HCT116 (cell line): ENCODE results near the gene CCP110. TPM values are rescaled to one million over a fixed set of nuclear protein-coding genes. Genes with fewer than 3 reads are reported as not detected.

Source experiments
- ATAC-seq: fragments of 200-7000 bp; cut with Tn5 transposase; 2 replicates; pipeline ENCODE4 v1.9.1; 2020; ENCODE audit warnings: mild to moderate bottlenecking, moderate library complexity
- BruUV-seq: library from RNA; stranded (reverse); fragments of 400-500 nt; replicated peaks from 2 replicates; lab custom pipeline; 2021; lab: Mats Ljungman, UMichigan
- CTCF ChIA-PET: fragments of 300-600 bp; sonication (Branson Sonifier 250); formaldehyde crosslinking; loops from one replicate; lab custom pipeline; 2021; ENCODE audit warnings: antibody characterized with exemption; lab: Charles Lee
- POLR2A ChIA-PET: fragments of 300-600, 350-600 bp; sonication (Branson Sonifier 250); formaldehyde crosslinking; loops from one replicate; lab custom pipeline; 2021; ENCODE audit warnings: antibody characterized with exemption; lab: Charles Lee
- RAD21 ChIA-PET, 2 experiments: fragments of 300-600 bp; sonication (Branson Sonifier 250); formaldehyde crosslinking; loops; one replicate each; lab custom pipeline; 2023; ENCODE audit warnings: low total read pairs in 2 of 2; ENCODE audit not compliant: uncharacterized antibody in 2 of 2, unreplicated experiment in 2 of 2, low non-redundant PET in 1 of 2; lab: Charles Lee
- DNase-seq: peaks from one replicate; pipeline ENCODE4 v3.0.0-alpha.2; 2010; ENCODE audit warnings: low read depth, low spot score
- H2AFZ ChIP-seq: fragments of 200-600 bp; shearing (Covaris generic), sonication (generic); 2 replicates; pipeline ENCODE4 v1.6.1; 2017; ENCODE audit warnings: low read depth, mixed run types, mixed read lengths, antibody characterized with exemption, low read length; ENCODE audit not compliant: poor library complexity, severe bottlenecking
- H3K27ac ChIP-seq: 2 replicates; pipeline ENCODE4 v1.5.1; 2012; ENCODE audit warnings: low read depth, low read length
- H3K27me3 ChIP-seq: fragments of 200-600 bp; sonication (generic); 2 replicates; pipeline ENCODE4 v1.6.1; 2016; ENCODE audit warnings: mixed run types, low read length, mixed read lengths; ENCODE audit not compliant: insufficient read depth
- H3K36me3 ChIP-seq, 2 experiments: fragments of 200-500 bp in 1 of 2; fragments of 200-600 bp in 1 of 2; sonication (Bioruptor generic) in 1 of 2; sonication (generic) in 1 of 2; 2 replicates each; pipeline versions ENCODE4 v1.5.1 to v1.6.1; 2014 to 2016; ENCODE audit warnings: low read length in 2 of 2, inconsistent platforms in 1 of 2, mixed read lengths in 1 of 2, mixed run types in 1 of 2; ENCODE audit not compliant: insufficient read depth in 2 of 2, control insufficient read depth in 1 of 2
- H3K4me1 ChIP-seq, 2 experiments: fragments of 200-600 bp in 1 of 2; sonication (generic) in 1 of 2; 2 replicates each; pipeline versions ENCODE4 v1.5.1 to v1.6.1; 2012 to 2017; ENCODE audit warnings: low read length in 2 of 2, inconsistent platforms in 1 of 2, mild to moderate bottlenecking in 1 of 2, mixed read lengths in 1 of 2, mixed run types in 1 of 2, moderate library complexity in 1 of 2; ENCODE audit not compliant: insufficient read depth in 2 of 2, control insufficient read depth in 1 of 2
- H3K4me2 ChIP-seq: fragments of 200-600 bp; sonication (generic); 2 replicates; pipeline ENCODE4 v1.6.1; 2017; ENCODE audit warnings: mixed run types, low read length, mixed read lengths
- H3K4me3 ChIP-seq, 2 experiments: fragments of 200-600 bp in 1 of 2; sonication (generic) in 1 of 2; replicated peaks in 1 of 2; 2 replicates each; pipeline ENCODE4 v1.5.1; 2011 to 2016; ENCODE audit warnings: low read length in 2 of 2, control low read depth in 1 of 2, low read depth in 1 of 2, mild to moderate bottlenecking in 1 of 2, mixed read lengths in 1 of 2, mixed run types in 1 of 2
- H3K79me2 ChIP-seq: fragments of 200-600 bp; sonication (generic); 2 replicates; pipeline ENCODE4 v1.6.1; 2017; ENCODE audit warnings: mild to moderate bottlenecking, mixed run types, low read length, moderate library complexity, mixed read lengths; ENCODE audit not compliant: insufficient read depth
- H3K9ac ChIP-seq: fragments of 200-600 bp; sonication (generic); 2 replicates; pipeline ENCODE4 v1.6.1; 2016; ENCODE audit warnings: low read length, mixed read lengths
- H3K9me2 ChIP-seq: fragments of 200-600 bp; sonication (generic), shearing (Covaris generic); 2 replicates; pipeline ENCODE4 v1.6.1; 2017; ENCODE audit warnings: mixed run types, mild to moderate bottlenecking, moderate library complexity; ENCODE audit not compliant: insufficient read depth
- H3K9me3 ChIP-seq, 2 experiments: fragments of 200-500 bp in 1 of 2; fragments of 200-600 bp in 1 of 2; sonication (Bioruptor generic) in 1 of 2; sonication (generic) in 1 of 2; 2 replicates each; pipeline ENCODE4 v1.6.1; 2014 to 2017; ENCODE audit warnings: low read length in 2 of 2, mixed read lengths in 2 of 2, inconsistent platforms in 1 of 2, low read depth in 1 of 2, mild to moderate bottlenecking in 1 of 2, mixed run types in 1 of 2, moderate library complexity in 1 of 2; ENCODE audit not compliant: control insufficient read depth in 1 of 2, insufficient read depth in 1 of 2
- H4K20me1 ChIP-seq: fragments of 200-600 bp; sonication (generic), shearing (Covaris generic); 2 replicates; pipeline ENCODE4 v1.6.1; 2017; ENCODE audit warnings: mixed run types, mild to moderate bottlenecking, moderate library complexity; ENCODE audit not compliant: insufficient read depth
- CBX3 ChIP-seq: IDR thresholded peaks from 2 replicates; pipeline ENCODE4 v1.6.1; 2012; ENCODE audit warnings: low read depth
- CEBPB ChIP-seq: IDR thresholded peaks from 2 replicates; pipeline ENCODE4 v1.6.1; 2012; ENCODE audit warnings: low read depth
- EGR1 ChIP-seq: IDR thresholded peaks from 2 replicates; pipeline ENCODE4 v1.6.1; 2012; ENCODE audit warnings: low read depth
- EZH2 ChIP-seq: fragments of 200-600 bp; sonication (generic); IDR thresholded peaks from 2 replicates; pipeline ENCODE4 v1.6.1; 2017; ENCODE audit warnings: antibody characterized with exemption, mixed run types
- FOSL1 ChIP-seq: IDR thresholded peaks from 2 replicates; pipeline ENCODE4 v1.6.1; 2012; ENCODE audit warnings: low read depth
- POLR2A ChIP-seq: IDR thresholded peaks from 2 replicates; pipeline ENCODE4 v1.7.0; 2011; ENCODE audit warnings: borderline replicate concordance; ENCODE audit not compliant: insufficient read depth, insufficient read length; ENCODE audit errors: extremely low read depth
- POLR2AphosphoS5 ChIP-seq: IDR thresholded peaks from 2 replicates; pipeline ENCODE4 v1.6.1; 2011; ENCODE audit warnings: mild to moderate bottlenecking, low read depth, low read length, moderate library complexity
- RAD21 ChIP-seq: IDR thresholded peaks from 2 replicates; pipeline ENCODE4 v1.6.1; 2012; ENCODE audit warnings: low read depth, mild to moderate bottlenecking
- SIN3A ChIP-seq: IDR thresholded peaks from 2 replicates; pipeline ENCODE4 v1.6.1; 2012; ENCODE audit warnings: low read depth
- TCF7L2 ChIP-seq: IDR thresholded peaks from 2 replicates; pipeline ENCODE4 v1.7.0; 2011; ENCODE audit warnings: borderline replicate concordance, inconsistent platforms; ENCODE audit not compliant: insufficient read depth, insufficient read length; ENCODE audit errors: extremely low read depth
- YY1 ChIP-seq: IDR thresholded peaks from 2 replicates; pipeline ENCODE4 v1.6.1; 2011; ENCODE audit warnings: low read length, low read depth, moderate library complexity, mild to moderate bottlenecking; ENCODE audit not compliant: insufficient replicate concordance; ENCODE audit errors: extremely low read depth
- ZFX ChIP-seq: fragments of 450-650 bp; IDR thresholded peaks from 2 replicates; pipeline ENCODE4 v1.6.1; 2017
- intact Hi-C: fragments of 100-400 bp; cut with micrococcal nuclease; formaldehyde crosslinking; loops from 2 replicates; pipeline ENCODE4 v1.10.0; 2022
- total RNA-seq: library from RNA; stranded (reverse); gene quantifications from one replicate; pipeline ENCODE4 v1.2.1, GENCODE V29; 2021; ENCODE audit not compliant: unreplicated experiment
- TF ChIP-seq, protein P1 (sequence below): IDR thresholded peaks from 2 replicates; pipeline ENCODE4 v1.6.1; 2012
- TF ChIP-seq, protein P2 (sequence below), 3 experiments: fragments of 200-600 bp in 1 of 3; sonication (generic) in 1 of 3; IDR thresholded peaks in 2 of 3; conservative IDR thresholded peaks in 1 of 3; 2 replicates each; pipeline ENCODE4 v1.5.1; 2012 to 2017; ENCODE audit warnings: low read depth in 2 of 3, low read length in 2 of 3, antibody characterized with exemption in 1 of 3, borderline replicate concordance in 1 of 3, control low read depth in 1 of 3, mild to moderate bottlenecking in 1 of 3, mixed read lengths in 1 of 3, mixed run types in 1 of 3, moderate library complexity in 1 of 3; ENCODE audit not compliant: insufficient read depth in 1 of 3

Gene CCP110
- total RNA-seq, 1 experiment from 2014 or later = 21.4 TPM

DNA sequence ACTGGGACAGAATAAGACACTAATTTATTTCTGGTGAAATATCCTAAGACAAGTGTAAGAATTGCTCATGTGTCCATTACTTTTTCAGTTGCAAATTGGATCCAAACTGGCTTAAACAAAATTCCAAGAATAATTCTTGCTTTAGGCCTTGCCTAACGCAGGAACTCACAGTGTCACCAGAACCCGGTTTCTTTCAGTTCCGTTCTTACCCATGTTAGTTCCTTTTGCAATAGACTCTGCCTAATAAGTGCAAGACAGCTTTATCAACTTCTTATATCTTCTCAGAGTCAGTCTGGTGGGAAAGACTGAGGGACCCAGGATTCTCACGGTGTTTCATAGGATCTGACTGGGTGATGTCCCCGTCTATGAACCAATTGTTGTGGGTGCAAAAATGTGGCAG is 26.6 kb upstream of the CCP110 start:
- Histone ChIP-seq H3K27ac (no peak overlapping the region), H3K79me2 (no peaks in the 10 kb centered on the region), H3K9me2 (no peaks in the 10 kb centered on the region), H4K20me1 (no peaks in the 10 kb centered on the region), H3K4me1 (no peaks in the 10 kb centered on the region), H3K9me3 (no peaks in the 10 kb centered on the region), H3K36me3 (peaks cover 0 to 11% of the 10 kb centered on the region in 2 experiments; a peak in 2 of 4 replicates), H3K4me2 (no peak overlapping the region), H3K4me3 (no peak overlapping the region), H3K27me3 (no peaks in the 10 kb centered on the region), H2AFZ (no peak overlapping the region), H3K9ac (no peak overlapping the region)
- ChIA-PET CTCF (no interaction called here), RAD21 (no interaction called here), POLR2A (no interaction called here)
- ATAC-seq = no peak
- no peak for TF ChIP-seq TCF7L2
- TF ChIP-seq POLR2AphosphoS5 = no peak
- TF ChIP-seq, protein P1, sequence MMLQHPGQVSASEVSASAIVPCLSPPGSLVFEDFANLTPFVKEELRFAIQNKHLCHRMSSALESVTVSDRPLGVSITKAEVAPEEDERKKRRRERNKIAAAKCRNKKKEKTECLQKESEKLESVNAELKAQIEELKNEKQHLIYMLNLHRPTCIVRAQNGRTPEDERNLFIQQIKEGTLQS = no peak
- no peak for TF ChIP-seq CEBPB
- TF ChIP-seq, protein P2, sequence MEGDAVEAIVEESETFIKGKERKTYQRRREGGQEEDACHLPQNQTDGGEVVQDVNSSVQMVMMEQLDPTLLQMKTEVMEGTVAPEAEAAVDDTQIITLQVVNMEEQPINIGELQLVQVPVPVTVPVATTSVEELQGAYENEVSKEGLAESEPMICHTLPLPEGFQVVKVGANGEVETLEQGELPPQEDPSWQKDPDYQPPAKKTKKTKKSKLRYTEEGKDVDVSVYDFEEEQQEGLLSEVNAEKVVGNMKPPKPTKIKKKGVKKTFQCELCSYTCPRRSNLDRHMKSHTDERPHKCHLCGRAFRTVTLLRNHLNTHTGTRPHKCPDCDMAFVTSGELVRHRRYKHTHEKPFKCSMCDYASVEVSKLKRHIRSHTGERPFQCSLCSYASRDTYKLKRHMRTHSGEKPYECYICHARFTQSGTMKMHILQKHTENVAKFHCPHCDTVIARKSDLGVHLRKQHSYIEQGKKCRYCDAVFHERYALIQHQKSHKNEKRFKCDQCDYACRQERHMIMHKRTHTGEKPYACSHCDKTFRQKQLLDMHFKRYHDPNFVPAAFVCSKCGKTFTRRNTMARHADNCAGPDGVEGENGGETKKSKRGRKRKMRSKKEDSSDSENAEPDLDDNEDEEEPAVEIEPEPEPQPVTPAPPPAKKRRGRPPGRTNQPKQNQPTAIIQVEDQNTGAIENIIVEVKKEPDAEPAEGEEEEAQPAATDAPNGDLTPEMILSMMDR (IDR thresholded peaks at IDR 0.05 in 2 of 3, conservative IDR thresholded peaks at IDR 0.05 in 1 of 3; ENCODE audit: borderline replicate concordance in 1 of 3, insufficient read depth in 1 of 3, low read depth in 2 of 3, low read length in 2 of 3) = no peak
- TF ChIP-seq YY1 = no peak
- no peak for TF ChIP-seq CBX3
- no peak for DNase-seq
- intact Hi-C loops = no loop called here
- no TSS peak for BruUV-seq

DNA sequence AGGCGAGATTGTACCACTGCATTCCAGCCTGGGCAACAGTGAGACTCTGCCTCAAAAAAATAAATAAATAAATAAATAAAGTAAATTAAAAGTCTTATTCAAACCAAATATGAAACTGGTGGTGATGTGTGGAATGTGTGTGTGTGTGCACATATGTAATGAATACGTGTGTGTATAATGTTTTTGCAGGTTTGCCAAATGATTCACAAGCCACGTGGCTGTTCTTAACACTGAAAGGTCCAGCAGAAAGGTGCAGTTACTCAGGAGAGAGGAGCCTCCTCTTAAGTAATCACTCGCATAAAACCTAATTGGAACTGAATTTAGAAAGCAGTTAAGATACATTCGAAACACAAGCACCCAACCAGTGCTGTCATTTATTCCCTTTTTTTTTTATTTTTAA is 24.7 kb upstream of the CCP110 start:
- intact Hi-C loops = no loop called here
- POLR2A ChIA-PET = no interaction called here
- Histone ChIP-seq H3K27ac (no peak overlapping the region), H3K9me3 (no peaks in the 10 kb centered on the region), H2AFZ (no peak overlapping the region), H3K27me3 (no peaks in the 10 kb centered on the region), H3K36me3 (peaks cover 6 to 22% of the 10 kb centered on the region in 2 experiments; a peak in 3 of 4 replicates), H4K20me1 (no peaks in the 10 kb centered on the region), H3K9ac (no peak overlapping the region), H3K4me2 (no peak overlapping the region), H3K9me2 (no peaks in the 10 kb centered on the region), H3K4me3 (no peak overlapping the region), H3K4me1 (no peaks in the 10 kb centered on the region), H3K79me2 (no peaks in the 10 kb centered on the region)
- RAD21 ChIA-PET = no interaction called here
- CTCF ChIA-PET = no interaction called here
- BruUV-seq = no TSS peak
- ATAC-seq (no peak), DNase-seq (no peak)
- no peak for TF ChIP-seq RAD21
- TF ChIP-seq, protein P1 = no peak
- no peak for TF ChIP-seq EGR1
- TF ChIP-seq POLR2A = no peak
- no peak for TF ChIP-seq YY1
- no peak for TF ChIP-seq TCF7L2
- TF ChIP-seq EZH2 = no peak
- TF ChIP-seq SIN3A = no peak
- TF ChIP-seq, protein P2 (IDR thresholded peaks at IDR 0.05 in 2 of 3, conservative IDR thresholded peaks at IDR 0.05 in 1 of 3; ENCODE audit: borderline replicate concordance in 1 of 3, insufficient read depth in 1 of 3, low read depth in 2 of 3, low read length in 2 of 3) = no peak
- no peak for TF ChIP-seq ZFX
- TF ChIP-seq FOSL1 = no peak
- no peak for TF ChIP-seq CBX3
